Effector memory CD8-positive, alpha-beta T cell (primary cell): ENCODE measurements around the gene MXRA7.

Experiments used
- ATAC-seq: fragments of 150-1000 bp; cut with Tn5 transposase; replicated peaks from 2 replicates; pipeline ENCODE4 v1.10.0; 2021; ENCODE audit warnings: mild to moderate bottlenecking, moderate library complexity
- DNase-seq, 3 experiments: peaks; one replicate each; pipeline ENCODE4 v3.0.0; 2021
- H3K27ac Mint-ChIP-seq, 2 donors: one replicate each; pipeline ENCODE4 v1.8.0; 2022; ENCODE audit warnings: mild to moderate bottlenecking in 2 of 2, mixed read lengths in 2 of 2, moderate library complexity in 2 of 2
- H3K27me3 Mint-ChIP-seq, 2 donors: one replicate each; pipeline ENCODE4 v1.8.0; 2022; ENCODE audit warnings: mixed read lengths in 2 of 2
- H3K36me3 Mint-ChIP-seq: one replicate; pipeline ENCODE4 v1.8.0; 2022; ENCODE audit warnings: mild to moderate bottlenecking, moderate library complexity, mixed read lengths; ENCODE audit not compliant: insufficient read depth
- H3K4me1 Mint-ChIP-seq, 2 donors: one replicate each; pipeline ENCODE4 v1.8.0; 2022; ENCODE audit warnings: low read depth in 2 of 2, mixed read lengths in 2 of 2
- H3K4me3 Mint-ChIP-seq, 2 donors: one replicate each; pipeline ENCODE4 v1.8.0; 2022; ENCODE audit warnings: mild to moderate bottlenecking in 2 of 2, mixed read lengths in 2 of 2, moderate library complexity in 2 of 2
- H3K9me3 Mint-ChIP-seq, 2 donors: one replicate each; pipeline ENCODE4 v1.8.0; 2022; ENCODE audit warnings: mixed read lengths in 2 of 2

The MXRA7 gene

DNA sequence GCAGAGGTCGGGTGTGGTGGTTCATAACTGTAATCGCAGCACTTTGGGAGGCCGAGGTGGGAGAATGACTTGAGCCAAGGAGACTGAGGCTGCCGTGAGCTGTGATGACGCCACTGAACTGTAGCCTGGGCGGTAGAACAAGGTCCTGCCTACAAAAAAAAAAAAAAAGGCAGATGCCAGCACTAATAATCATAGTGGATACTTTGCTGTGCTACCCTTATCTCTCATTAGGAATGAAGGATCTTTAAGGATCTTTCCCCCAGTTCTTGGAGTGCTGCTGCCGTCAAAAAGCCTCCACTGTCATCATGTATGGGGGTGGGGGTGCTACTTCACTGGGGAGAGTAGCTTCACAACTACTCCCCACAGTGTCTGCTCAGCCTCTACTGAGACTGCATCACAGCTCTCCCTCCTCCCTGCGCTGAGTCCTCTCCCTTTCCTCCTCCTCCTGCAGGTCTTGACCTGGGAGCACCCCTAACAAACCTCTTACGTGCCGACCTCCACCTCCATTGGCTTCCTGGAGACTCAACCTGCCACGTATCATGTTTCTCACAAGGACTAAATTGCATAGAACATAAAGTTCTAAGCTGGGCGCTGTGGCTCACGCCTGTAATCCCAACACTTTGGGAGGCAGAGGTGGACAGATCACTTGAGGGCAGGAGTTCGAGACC is 42.8 kb downstream of the MXRA7 start:
- Mint-ChIP-seq H3K9me3 (no peaks in the 10 kb centered on the region), H3K4me3 (no peak overlapping the region), H3K4me1 (peaks cover 17 to 23% of the 10 kb centered on the region in 2 donors), H3K36me3 (peaks cover 16% of the 10 kb centered on the region), H3K27me3 (peaks cover 5 to 10% of the 10 kb centered on the region in 2 donors), H3K27ac (no peak overlapping the region)
- DNase-seq: no peak
- no peak for ATAC-seq

- ATAC-seq (no peak), DNase-seq (no peak)
- H3K4me1 Mint-ChIP-seq: peaks cover 15 to 20% of the 10 kb centered on the region in 2 donors
- H3K9me3 Mint-ChIP-seq: no peaks in the 10 kb centered on the region
- peaks cover 5 to 10% of the 10 kb centered on the region in 2 donors for H3K27me3 Mint-ChIP-seq
- no peak overlapping the region for H3K27ac Mint-ChIP-seq
- no peak overlapping the region for H3K4me3 Mint-ChIP-seq
- peaks cover 15% of the 10 kb centered on the region for H3K36me3 Mint-ChIP-seq
Measured at GRCh38 chr17:76667491-76667755, 43.3 kb downstream of the MXRA7 start.

DNA sequence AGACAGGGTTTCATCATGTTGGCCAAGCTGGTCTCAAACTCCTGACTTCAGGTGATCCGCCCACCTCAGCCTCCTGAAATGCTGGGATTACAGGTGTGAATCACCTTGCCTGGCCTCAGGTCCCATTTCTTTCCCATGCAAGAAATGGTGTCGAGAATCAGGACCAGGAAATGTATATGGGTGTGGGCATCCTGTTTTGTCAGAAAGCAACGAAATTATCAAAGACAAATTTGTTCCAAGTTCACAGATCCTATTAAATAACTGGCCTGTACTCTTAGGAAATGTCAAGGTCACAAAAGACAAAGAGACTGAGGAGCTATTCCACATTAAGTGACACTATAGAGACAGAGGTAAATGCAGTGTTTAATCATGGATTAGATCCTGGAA is 50.1 kb downstream of the MXRA7 start:
- peaks cover 26 to 31% of the 10 kb centered on the region in 2 donors for H3K4me1 Mint-ChIP-seq
- H3K9me3 Mint-ChIP-seq: no peaks in the 10 kb centered on the region
- peak overlapping the region; percentile 95 to 99 for H3K27ac Mint-ChIP-seq
- ATAC-seq (no peak), DNase-seq (no peak)
- H3K27me3 Mint-ChIP-seq: peaks cover 0 to 2% of the 10 kb centered on the region in 2 donors
- H3K36me3 Mint-ChIP-seq: peaks cover 8% of the 10 kb centered on the region
- peak overlapping the region; percentile 76 to 79 for H3K4me3 Mint-ChIP-seq

GRCh38 chr17:76659928-76660655 is 50.7 kb downstream of the MXRA7 start:
- H3K9me3 Mint-ChIP-seq: no peaks in the 10 kb centered on the region
- no peaks in the 10 kb centered on the region for H3K27me3 Mint-ChIP-seq
- H3K4me1 Mint-ChIP-seq: peaks cover 26 to 31% of the 10 kb centered on the region in 2 donors
- H3K27ac Mint-ChIP-seq: peak overlapping the region; percentile 95 to 99
- ATAC-seq: peak; percentile 94
- H3K4me3 Mint-ChIP-seq: peak overlapping the region; percentile 76 to 79
- H3K36me3 Mint-ChIP-seq: peaks cover 8% of the 10 kb centered on the region
- peak; percentile 24 to 31 (median 25) for DNase-seq

DNA sequence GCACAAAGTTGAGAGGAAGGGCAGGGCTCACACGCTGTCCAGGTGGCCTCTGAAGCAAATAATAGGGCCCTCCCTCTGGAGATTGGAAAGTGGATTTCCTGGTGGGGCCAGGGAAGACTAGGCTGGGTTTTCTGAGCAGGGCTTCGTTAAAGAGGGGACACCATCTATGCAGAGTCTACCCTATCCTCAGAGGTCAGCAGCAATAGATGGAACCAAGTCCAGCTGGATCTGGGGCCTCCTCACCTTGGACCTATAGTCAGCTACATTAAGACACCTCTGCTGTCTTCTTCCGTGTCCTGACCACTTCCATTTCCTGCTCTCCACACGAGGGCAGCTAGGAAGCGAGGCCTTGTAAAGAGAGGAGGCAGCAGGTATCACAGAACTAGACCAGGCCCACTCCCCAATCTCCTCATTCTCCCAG is 52.5 kb downstream of the MXRA7 start:
- Mint-ChIP-seq H3K4me1 (peaks cover 26 to 31% of the 10 kb centered on the region in 2 donors), H3K4me3 (peak overlapping the region; percentile 56 to 61), H3K27me3 (no peaks in the 10 kb centered on the region), H3K27ac (peak overlapping the region; percentile 95 to 99), H3K36me3 (peaks cover 8% of the 10 kb centered on the region), H3K9me3 (no peaks in the 10 kb centered on the region)
- ATAC-seq (peak; percentile 13), DNase-seq (no peak)

DNA sequence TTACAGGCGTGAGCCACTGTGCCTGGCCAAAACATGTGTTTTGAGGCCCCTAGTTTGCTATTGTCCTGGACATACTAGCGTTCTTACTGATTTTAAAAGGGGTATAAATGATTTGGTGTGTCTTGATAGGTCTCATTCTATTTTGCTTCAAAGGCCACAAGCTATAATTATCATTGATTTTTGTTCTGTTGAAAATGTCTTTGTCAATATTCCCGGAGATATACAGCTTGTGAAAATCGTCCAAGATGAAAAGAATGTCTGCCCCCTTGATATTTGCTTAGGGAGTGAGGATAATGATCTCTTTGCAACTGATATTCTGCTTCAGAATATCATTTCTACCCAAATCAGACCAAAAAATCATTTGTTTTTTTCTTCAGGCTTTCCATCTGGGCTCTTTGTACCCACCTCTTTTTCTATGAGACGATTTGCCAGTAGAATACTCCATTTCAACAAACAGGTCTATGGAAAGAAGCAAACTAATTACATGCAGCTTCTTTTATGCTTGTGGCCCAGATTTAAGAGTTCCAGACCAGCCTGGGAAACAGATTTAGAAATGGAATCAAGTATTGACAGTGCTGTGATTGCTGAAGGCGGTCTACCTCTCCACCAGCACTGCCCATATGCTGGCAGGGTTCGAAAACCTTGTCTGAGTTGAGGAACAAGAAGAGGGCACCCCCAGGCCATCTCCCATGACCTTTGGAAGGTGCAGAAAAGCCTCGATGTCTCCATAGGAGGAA is 53.1 kb downstream of the MXRA7 start:
- no peak for ATAC-seq
- Mint-ChIP-seq H3K9me3 (no peaks in the 10 kb centered on the region), H3K27me3 (no peaks in the 10 kb centered on the region), H3K4me3 (peak overlapping the region; percentile 12 to 18), H3K4me1 (peaks cover 26 to 31% of the 10 kb centered on the region in 2 donors), H3K27ac (peak overlapping the region; percentile 95 to 99), H3K36me3 (peaks cover 8% of the 10 kb centered on the region)
- DNase-seq: no peak

- Mint-ChIP-seq H3K27ac (no peak overlapping the region), H3K27me3 (peaks cover 17 to 20% of the 10 kb centered on the region in 2 donors), H3K4me3 (no peak overlapping the region), H3K9me3 (no peaks in the 10 kb centered on the region), H3K4me1 (peaks cover 12 to 15% of the 10 kb centered on the region in 2 donors), H3K36me3 (peaks cover 3% of the 10 kb centered on the region)
- DNase-seq: no peak
- ATAC-seq: no peak
Measured at GRCh38 chr17:76654408-76654807, 56.4 kb downstream of the MXRA7 start.

DNA sequence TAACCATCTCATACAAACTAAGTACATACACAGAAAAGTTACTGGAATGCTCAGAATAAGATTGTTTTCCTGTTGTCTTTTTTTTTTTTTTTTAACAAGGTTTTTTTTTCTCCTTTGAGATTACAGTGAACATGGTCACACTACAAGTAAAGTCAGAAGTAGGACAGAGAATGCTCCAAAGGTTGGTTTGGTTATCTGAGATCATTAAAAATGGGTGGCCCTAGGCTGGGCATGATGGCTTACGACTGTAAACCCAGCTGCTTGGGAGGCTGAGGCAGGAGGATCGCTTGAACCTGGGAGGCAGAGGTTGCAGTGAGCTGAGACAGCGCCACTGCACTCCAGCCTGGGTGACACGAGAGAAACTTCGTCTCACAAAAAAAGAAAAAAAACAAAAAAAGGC is 60.3 kb downstream of the MXRA7 start:
- Mint-ChIP-seq H3K36me3 (no peaks in the 10 kb centered on the region), H3K27me3 (peaks cover 23 to 42% of the 10 kb centered on the region in 2 donors), H3K27ac (no peak overlapping the region), H3K4me1 (no peaks in the 10 kb centered on the region), H3K4me3 (no peak overlapping the region), H3K9me3 (peaks cover 0 to 8% of the 10 kb centered on the region in 2 donors)
- DNase-seq (no peak), ATAC-seq (no peak)

GRCh38 chr17:76646712-76647111 is 64.1 kb downstream of the MXRA7 start:
- ATAC-seq: no peak
- DNase-seq: no peak
- Mint-ChIP-seq H3K4me1 (peaks cover 4 to 6% of the 10 kb centered on the region in 2 donors), H3K27ac (no peak overlapping the region), H3K27me3 (peaks cover 14 to 48% of the 10 kb centered on the region in 2 donors), H3K9me3 (peaks cover 0 to 8% of the 10 kb centered on the region in 2 donors), H3K36me3 (no peaks in the 10 kb centered on the region), H3K4me3 (no peak overlapping the region)

DNA sequence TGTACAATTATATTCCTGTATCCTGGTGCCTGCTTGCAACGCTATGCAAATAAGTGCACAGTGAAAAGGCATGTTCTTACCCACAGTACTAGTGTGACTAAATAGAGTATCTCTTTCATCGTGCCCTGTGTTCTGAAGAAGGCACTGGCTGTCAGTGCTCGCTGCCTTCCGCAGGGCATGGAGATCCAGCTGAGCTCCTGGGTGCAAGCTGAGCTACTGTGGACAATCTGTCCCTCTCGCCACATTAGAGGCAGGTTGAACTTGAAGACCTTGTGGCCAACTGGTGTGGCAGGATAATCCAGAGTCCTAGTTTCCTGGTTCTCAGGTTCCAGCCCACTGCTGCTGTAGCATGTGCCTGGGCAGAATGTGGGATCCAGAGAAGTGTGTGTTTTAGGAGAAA is 65.3 kb downstream of the MXRA7 start:
- H3K9me3 Mint-ChIP-seq: peaks cover 0 to 8% of the 10 kb centered on the region in 2 donors
- DNase-seq (no peak), ATAC-seq (no peak)
- H3K27me3 Mint-ChIP-seq: peaks cover 6 to 37% of the 10 kb centered on the region in 2 donors
- H3K27ac Mint-ChIP-seq: no peak overlapping the region
- no peak overlapping the region for H3K4me3 Mint-ChIP-seq
- H3K36me3 Mint-ChIP-seq: no peaks in the 10 kb centered on the region
- H3K4me1 Mint-ChIP-seq: peaks cover 4 to 6% of the 10 kb centered on the region in 2 donors

DNA sequence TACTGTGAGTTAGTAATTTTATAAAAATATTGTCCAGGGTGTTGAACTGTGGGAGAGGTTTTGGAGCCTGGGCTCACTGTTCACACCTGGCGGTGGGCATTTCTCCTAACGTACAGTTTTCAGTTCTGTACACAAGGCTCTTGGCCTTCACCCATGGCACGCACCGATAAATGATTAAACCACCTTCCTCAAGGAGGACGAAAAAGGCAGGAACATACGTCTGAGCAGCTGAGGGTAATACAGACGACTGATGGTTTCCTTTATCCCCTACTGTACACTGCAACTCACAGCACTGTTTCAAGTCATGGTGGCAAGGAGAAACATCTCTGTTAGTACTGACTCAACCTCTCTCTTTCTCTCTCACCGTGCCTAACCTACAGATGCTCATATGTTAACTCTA is 65.8 kb downstream of the MXRA7 start:
- no peak for ATAC-seq
- no peak for DNase-seq
- H3K4me3 Mint-ChIP-seq: no peak overlapping the region
- H3K27ac Mint-ChIP-seq: no peak overlapping the region
- peaks cover 6 to 37% of the 10 kb centered on the region in 2 donors for H3K27me3 Mint-ChIP-seq
- peaks cover 0 to 8% of the 10 kb centered on the region in 2 donors for H3K9me3 Mint-ChIP-seq
- peaks cover 4 to 6% of the 10 kb centered on the region in 2 donors for H3K4me1 Mint-ChIP-seq
- no peaks in the 10 kb centered on the region for H3K36me3 Mint-ChIP-seq

GRCh38 chr17:76643553-76644148 is 67.1 kb downstream of the MXRA7 start, which contains the start of gene ST6GALNAC1:
ST6GALNAC1 (minus strand) TSS chr17:76643757; CDS start chr17:76643638, 119 bp downstream.
- ATAC-seq: peak; percentile 19
- DNase-seq: no peak
- H3K4me3 Mint-ChIP-seq: no peak within 1 kb of the TSS
- no peaks in the 10 kb centered on the region for H3K36me3 Mint-ChIP-seq
- H3K27me3 Mint-ChIP-seq: peaks cover under 1 to 31% of the 10 kb centered on the region in 2 donors
- H3K9me3 Mint-ChIP-seq: peaks cover 0 to 8% of the 10 kb centered on the region in 2 donors
- H3K27ac Mint-ChIP-seq: no peak within 1 kb of the TSS
- peaks cover 4 to 6% of the 10 kb centered on the region in 2 donors for H3K4me1 Mint-ChIP-seq

- Mint-ChIP-seq H3K4me1 (peaks cover 4 to 6% of the 10 kb centered on the region in 2 donors), H3K4me3 (no peak overlapping the region), H3K36me3 (no peaks in the 10 kb centered on the region), H3K9me3 (peaks cover 0 to 8% of the 10 kb centered on the region in 2 donors), H3K27ac (no peak overlapping the region), H3K27me3 (peaks cover 0 to 29% of the 10 kb centered on the region in 2 donors)
- ATAC-seq (no peak), DNase-seq (no peak)
Measured at GRCh38 chr17:76642994-76643393, 67.8 kb downstream of the MXRA7 start.
